Activated effector memory CD4-positive, alpha-beta T cell treated with anti-CD3 and anti-CD28 coated beads, Interleukin-2, amount 50 U/mL, for 16 hours (primary cell): ENCODE results near the gene PEX19.

ENCODE experiments used
- DNase-seq: peaks from one replicate; pipeline ENCODE4 v3.0.0-alpha.2; 2020

PEX19 gene

GRCh38 chr1:160232911-160233310, 52.0 kb downstream of the PEX19 start:
- no peak for DNase-seq

DNA sequence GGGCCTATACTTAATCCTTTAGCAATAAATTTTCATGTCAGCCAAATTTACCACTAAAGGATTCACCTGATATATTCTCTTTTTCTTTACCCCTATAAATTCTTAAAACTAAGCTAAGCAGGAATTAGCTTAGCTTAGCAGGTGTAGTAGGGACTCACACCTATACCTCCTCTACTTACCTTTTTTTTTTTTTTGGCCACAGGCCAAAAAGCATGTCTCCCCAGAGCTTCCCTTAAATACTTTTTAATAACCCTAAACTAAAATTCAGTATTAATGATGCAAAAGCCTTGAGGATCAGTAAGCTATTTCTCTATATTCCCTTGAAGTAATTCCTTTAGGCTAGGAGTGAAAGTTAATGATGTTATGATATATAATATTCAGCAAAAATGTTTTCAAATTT, 56.5 kb downstream of the PEX19 start:
- DNase-seq: no peak

DNA sequence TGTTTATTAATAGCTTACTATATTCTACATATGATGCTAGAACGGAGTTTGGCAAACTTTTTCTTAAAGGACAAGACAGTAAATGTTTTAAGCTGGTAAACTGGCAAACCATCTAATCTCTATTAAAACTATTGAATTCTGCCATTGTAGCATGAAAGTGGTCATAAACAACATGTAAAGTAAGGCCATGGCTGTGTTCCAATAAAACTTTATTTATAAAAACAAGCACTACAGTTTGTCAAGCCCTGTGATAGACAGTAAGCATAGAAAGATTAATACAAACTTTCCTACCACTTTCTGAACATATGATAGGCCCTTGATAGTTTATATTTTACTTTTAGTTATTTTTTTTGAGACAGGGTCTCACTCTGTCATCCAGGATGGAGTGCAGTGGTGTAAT, 57.4 kb downstream of the PEX19 start:
- no peak for DNase-seq

DNA sequence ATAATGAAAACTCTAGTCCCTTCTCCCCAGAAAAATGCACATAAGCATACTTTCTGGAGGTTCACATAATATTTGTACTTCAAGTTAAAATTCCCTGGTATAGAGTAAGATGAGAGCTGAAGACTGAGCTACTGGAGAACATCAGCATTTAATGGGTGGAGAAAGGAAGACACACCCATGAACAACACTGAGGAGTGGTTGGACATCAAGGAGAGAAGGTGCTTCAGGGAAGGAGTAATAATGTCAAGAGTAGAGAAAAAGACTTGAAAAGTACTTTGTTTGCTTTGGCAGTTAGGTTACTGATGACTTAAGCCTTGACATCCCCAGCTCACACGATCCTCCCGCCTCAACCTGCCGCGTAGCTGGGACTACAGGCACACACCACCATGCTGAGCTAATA, 57.9 kb downstream of the PEX19 start:
- DNase-seq: no peak
